Stimulated activated naive CD8-positive, alpha-beta T cell treated with anti-CD3 and anti-CD28 coated beads, Interleukin-15, Interleukin-2, amounts not matched to agents 100 U/mL and 50 U/mL, for 24 hours (primary cell): ENCODE measurements around the gene APP.

Experiments used
- ATAC-seq: fragments of 150-1000 bp; cut with Tn5 transposase; one replicate; pipeline ENCODE4 v1.10.0; 2021
- DNase-seq: peaks from one replicate; pipeline ENCODE4 v3.0.0; 2021

The APP gene

GRCh38 chr21:25863747-25864146 lies 306.8 kb downstream of the APP start:
- ATAC-seq (no peak), DNase-seq (no peak)

- ATAC-seq (no peak), DNase-seq (no peak)
Observed at GRCh38 chr21:25863031-25863430, 307.5 kb downstream of the APP start.

GRCh38 chr21:25862596-25862995 lies 308.0 kb downstream of the APP start:
- no peak for ATAC-seq

GRCh38 chr21:25862112-25862511 lies 308.5 kb downstream of the APP start:
- no peak for DNase-seq
- no peak for ATAC-seq

More at GRCh38 chr21:25862596-25862995, 308.0 kb downstream of the APP start:
- DNase-seq = peak; percentile 13

GRCh38 chr21:25859235-25859929 lies 311.2 kb downstream of the APP start:
- DNase-seq (no peak), ATAC-seq (no peak)

- no peak for ATAC-seq
- no peak for DNase-seq
Observed at GRCh38 chr21:25858325-25858724, 312.2 kb downstream of the APP start.

- ATAC-seq (no peak), DNase-seq (no peak)
Observed at GRCh38 chr21:25857308-25858074, 313.1 kb downstream of the APP start.

GRCh38 chr21:25855576-25855975 lies 315.0 kb downstream of the APP start:
- ATAC-seq (no peak), DNase-seq (no peak)

- ATAC-seq (no peak), DNase-seq (no peak)
Observed at GRCh38 chr21:25850126-25850842, 320.3 kb downstream of the APP start.

GRCh38 chr21:25848309-25848708 lies 322.3 kb downstream of the APP start:
- DNase-seq (no peak), ATAC-seq (no peak)

GRCh38 chr21:25845729-25846256 lies 324.8 kb downstream of the APP start:
- ATAC-seq (peak; percentile 28), DNase-seq (no peak)

GRCh38 chr21:25842925-25843324 lies 327.6 kb downstream of the APP start:
- no peak for ATAC-seq
- no peak for DNase-seq

GRCh38 chr21:25838809-25839208 lies 331.8 kb downstream of the APP start:
- DNase-seq = no peak

GRCh38 chr21:25837533-25838265 lies 332.9 kb downstream of the APP start:
- ATAC-seq (no peak), DNase-seq (no peak)

More at GRCh38 chr21:25838809-25839208, 331.8 kb downstream of the APP start:
- ATAC-seq = no peak

GRCh38 chr21:25836396-25836795 lies 334.2 kb downstream of the APP start:
- ATAC-seq = no peak

GRCh38 chr21:25834381-25834780 lies 336.2 kb downstream of the APP start:
- ATAC-seq = no peak
- DNase-seq = no peak

More at GRCh38 chr21:25836396-25836795, 334.2 kb downstream of the APP start:
- no peak for DNase-seq

GRCh38 chr21:25831300-25831960 lies 339.1 kb downstream of the APP start:
- ATAC-seq (peak; percentile 69), DNase-seq (no peak)
